Placental epithelial cell (primary cell): Measurements from ENCODE around the gene RNF227. TPM values are rescaled to one million over a fixed set of nuclear protein-coding genes. Genes with fewer than 3 reads are reported as not detected.

Experiments used
- small RNA-seq: library from RNA; depleted of rRNA; stranded (forward); fragments of <200 nt; gene quantifications from one replicate; pipeline ENCODE3, GENCODE V24; 2012
- total RNA-seq: library from RNA; depleted of rRNA; stranded (reverse); fragments of >200 nt; gene quantifications from 2 replicates; pipeline ENCODE4 v1.2.3, GENCODE V29; 2012

RNF227 gene
- total RNA-seq: 3.1 and 3.3 TPM in 2 replicates

GRCh38 chr17:7915611-7916384 is at the start of gene RNF227:
Gene RNF227, minus strand, starts transcription at chr17:7916289. Its CDS starts 94 bp downstream, at chr17:7916195.

GRCh38 chr17:7931709-7932482 is 15.8 kb upstream of the RNF227 start, which contains the start of the genes CNTROB and TRAPPC1:
Gene CNTROB, plus strand, starts transcription at chr17:7932206. Its CDS starts 874 bp downstream, at chr17:7933080.
Gene TRAPPC1, minus strand, starts transcription at chr17:7931946. Its CDS starts 117 bp downstream, at chr17:7931829.

DNA sequence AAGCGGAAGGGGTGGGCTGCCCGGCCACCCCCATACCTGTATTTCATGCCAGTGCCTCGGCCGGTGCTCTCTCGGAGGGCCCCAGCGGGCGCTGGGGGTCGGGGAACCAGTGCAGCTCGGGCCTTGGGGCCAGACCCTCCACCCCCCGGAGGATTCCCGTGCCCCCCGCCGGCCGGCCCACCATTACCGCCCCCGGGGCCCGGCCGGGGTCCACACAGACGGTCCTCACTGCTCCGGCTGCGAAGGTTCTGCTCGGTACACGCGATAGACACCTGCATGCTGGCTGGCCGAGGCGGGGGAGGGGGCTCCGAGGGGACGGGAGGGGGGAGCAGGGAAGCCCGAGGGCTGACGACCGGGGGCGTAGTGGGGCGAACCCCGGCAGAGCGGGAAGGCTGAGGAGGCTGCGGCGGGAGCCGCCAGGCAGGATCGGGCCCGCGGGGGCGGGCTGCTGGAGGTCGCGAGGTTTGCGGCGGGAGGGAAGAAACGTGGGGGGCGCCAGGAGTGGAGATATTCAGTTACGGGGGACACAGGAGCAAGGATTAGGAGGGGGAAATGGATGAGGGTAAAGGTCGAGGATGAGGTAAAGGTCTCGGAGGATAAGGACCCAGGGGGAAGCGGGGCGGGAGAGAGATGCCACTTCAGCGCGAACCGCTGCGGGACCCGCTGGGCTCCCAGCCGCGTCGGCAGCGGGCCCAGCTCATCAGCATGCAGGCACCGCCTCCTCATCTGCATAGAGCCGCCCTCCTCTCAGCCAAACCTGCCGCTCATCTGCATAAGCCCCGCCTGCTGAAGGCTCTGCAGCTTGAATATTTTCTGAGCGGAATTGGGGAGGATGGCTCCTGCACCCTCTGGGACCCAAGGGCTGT is 13.3 kb upstream of the RNF227 start, which contains the start of gene KCNAB3:
Gene KCNAB3 (minus strand): TSS at position 699 of the 866 bp plus-strand sequence. CDS start 421 bp downstream, at position 278.

DNA sequence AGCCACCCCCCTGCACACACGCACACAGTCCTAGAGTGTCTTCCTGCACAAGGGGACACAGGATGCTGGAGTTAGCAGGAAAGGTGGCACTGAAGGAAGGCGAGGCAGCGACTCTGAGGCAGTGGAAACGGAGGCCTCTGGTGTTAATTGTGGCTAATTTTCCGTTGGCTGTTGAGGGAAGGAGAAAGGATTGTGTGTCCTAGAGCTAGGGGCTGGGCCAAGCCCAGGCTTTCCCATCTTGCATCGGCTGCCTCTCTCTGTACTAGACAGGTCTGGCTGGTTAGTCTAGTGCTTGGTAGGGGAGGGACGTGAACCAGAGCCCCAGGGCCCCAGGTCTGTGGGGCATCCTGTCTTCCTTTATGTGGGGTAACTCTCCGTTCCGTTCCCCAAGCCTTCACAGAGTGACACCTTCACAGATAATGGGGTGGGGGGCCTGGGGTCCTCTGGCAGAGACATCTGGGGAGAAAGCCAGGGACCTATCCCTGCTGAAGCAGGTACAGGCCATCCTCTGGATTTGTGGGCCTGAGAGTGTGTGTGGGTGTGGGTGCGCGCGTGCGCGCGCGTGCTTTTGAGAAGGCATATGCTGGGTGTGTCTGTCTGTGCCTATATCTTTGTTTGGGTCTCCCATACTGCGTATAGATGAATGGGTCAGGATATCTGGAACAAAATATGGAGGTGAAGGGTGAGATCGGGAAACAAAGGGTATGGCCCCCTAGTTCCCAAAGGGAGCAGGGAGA is 27.7 kb downstream of the RNF227 start, which contains the start of gene CHD3:
Gene CHD3 (plus strand): TSS at position 606 of the 737 bp plus-strand sequence. CDS start 212 bp downstream, outside the sequence.

Small RNA genes within 50 kb of the gene (small RNA-seq; reads per million reads assigned to genes)
- 4.3 reads per million, percentile 90 among the genes with 10 or more reads in this experiment for gene SCARNA21

Other genes starting within 250 kb of the RNF227 start
- 38.9 and 58.5 TPM in 2 replicates for gene TP53, start 228.8 kb downstream of the RNF227 start, total RNA-seq
- 4.7 and 7.0 TPM in 2 replicates for gene WRAP53, start 227.8 kb downstream of the RNF227 start, total RNA-seq
- gene EFNB3, start 211.1 kb downstream of the RNF227 start, total RNA-seq: 2.2 and 5.9 TPM in 2 replicates
- under 0.01 TPM in 1 of 2 replicates, not detected in the other for gene DNAH2, start 198.5 kb downstream of the RNF227 start, total RNA-seq
- 4.9 and 27.9 TPM in 2 replicates for gene KDM6B, start 82.1 kb downstream of the RNF227 start, total RNA-seq
- gene TMEM88, start 61.2 kb downstream of the RNF227 start, total RNA-seq: 2.0 and 3.3 TPM in 2 replicates
- gene NAA38, start 58.7 kb downstream of the RNF227 start, total RNA-seq: 65.6 and 78.9 TPM in 2 replicates
- gene CYB5D1, start 58.3 kb downstream of the RNF227 start, total RNA-seq: 9.8 and 10.1 TPM in 2 replicates
- 119 and 236 TPM in 2 replicates for gene CHD3, start 27.5 kb downstream of the RNF227 start, total RNA-seq
- 1.2 and 1.6 TPM in 2 replicates for gene KCNAB3, start 13.6 kb upstream of the RNF227 start, total RNA-seq
- 49.9 and 60.9 TPM in 2 replicates for gene TRAPPC1, start 15.7 kb upstream of the RNF227 start, total RNA-seq
- gene CNTROB, start 15.9 kb upstream of the RNF227 start, total RNA-seq: 29.8 and 39.7 TPM in 2 replicates
- not detected in 2 replicates for gene GUCY2D, start 86.3 kb upstream of the RNF227 start, total RNA-seq
- 0.11 and 0.79 TPM in 2 replicates for gene ALOX15B, start 122.8 kb upstream of the RNF227 start, total RNA-seq
- gene ALOX12B, start 171.4 kb upstream of the RNF227 start, total RNA-seq: not detected in 2 replicates
- gene ALOXE3, start 202.2 kb upstream of the RNF227 start, total RNA-seq: 2.4 and 2.5 TPM in 2 replicates
- gene HES7, start 207.8 kb upstream of the RNF227 start, total RNA-seq: not detected in 2 replicates
- gene PER1, start 236.1 kb upstream of the RNF227 start, total RNA-seq: 55.7 and 81.3 TPM in 2 replicates
- 2.8 and 5.5 TPM in 2 replicates for gene VAMP2, start 246.7 kb upstream of the RNF227 start, total RNA-seq